Astrocyte (in vitro differentiated cells and primary cell): ENCODE results near the gene BORCS6.

Source experiments
- EZH2 ChIP-seq: IDR thresholded peaks from 2 replicates; pipeline ENCODE4 v1.6.1; 2012; ENCODE audit warnings: mild to moderate bottlenecking, low read length, inconsistent platforms; ENCODE audit not compliant: insufficient read depth
- TF ChIP-seq, protein P1 (sequence below): IDR thresholded peaks from 2 replicates; pipeline ENCODE4 v1.5.1; 2011; ENCODE audit warnings: low read depth, mild to moderate bottlenecking, inconsistent platforms, low read length, moderate library complexity; ENCODE audit not compliant: insufficient read depth

DNA sequence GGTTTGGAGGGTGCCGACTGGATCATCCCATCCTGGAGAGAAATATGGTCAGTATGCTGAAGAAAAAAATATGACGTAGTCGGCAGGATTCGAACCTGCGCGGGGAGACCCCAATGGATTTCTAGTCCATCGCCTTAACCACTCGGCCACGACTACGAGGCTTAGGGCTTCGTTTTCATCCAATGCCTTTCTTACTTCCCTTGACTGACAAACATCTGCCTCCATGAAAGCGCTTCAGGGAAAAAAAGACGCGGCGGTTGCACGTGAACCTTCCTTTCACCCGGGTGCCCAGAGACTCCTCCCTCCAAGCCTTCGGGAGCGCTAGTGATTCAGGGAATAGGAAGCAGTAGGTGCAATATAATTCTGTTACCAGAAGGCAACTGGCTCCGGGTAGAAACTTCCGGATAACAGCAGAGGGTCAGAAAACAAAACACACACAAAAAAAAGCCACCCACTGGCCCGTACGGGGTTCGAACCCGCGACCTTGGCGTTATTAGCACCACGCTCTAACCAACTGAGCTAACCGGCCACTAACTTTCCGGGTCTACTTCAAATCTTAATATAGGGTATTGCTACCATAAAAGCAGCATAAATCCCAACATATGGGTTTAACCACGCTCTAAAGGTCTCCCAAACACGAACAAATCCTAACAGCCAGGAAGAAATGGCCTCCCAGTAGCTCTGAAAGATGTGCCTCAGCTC is 36.7 kb upstream of the BORCS6 start:
- TF ChIP-seq, protein P1, sequence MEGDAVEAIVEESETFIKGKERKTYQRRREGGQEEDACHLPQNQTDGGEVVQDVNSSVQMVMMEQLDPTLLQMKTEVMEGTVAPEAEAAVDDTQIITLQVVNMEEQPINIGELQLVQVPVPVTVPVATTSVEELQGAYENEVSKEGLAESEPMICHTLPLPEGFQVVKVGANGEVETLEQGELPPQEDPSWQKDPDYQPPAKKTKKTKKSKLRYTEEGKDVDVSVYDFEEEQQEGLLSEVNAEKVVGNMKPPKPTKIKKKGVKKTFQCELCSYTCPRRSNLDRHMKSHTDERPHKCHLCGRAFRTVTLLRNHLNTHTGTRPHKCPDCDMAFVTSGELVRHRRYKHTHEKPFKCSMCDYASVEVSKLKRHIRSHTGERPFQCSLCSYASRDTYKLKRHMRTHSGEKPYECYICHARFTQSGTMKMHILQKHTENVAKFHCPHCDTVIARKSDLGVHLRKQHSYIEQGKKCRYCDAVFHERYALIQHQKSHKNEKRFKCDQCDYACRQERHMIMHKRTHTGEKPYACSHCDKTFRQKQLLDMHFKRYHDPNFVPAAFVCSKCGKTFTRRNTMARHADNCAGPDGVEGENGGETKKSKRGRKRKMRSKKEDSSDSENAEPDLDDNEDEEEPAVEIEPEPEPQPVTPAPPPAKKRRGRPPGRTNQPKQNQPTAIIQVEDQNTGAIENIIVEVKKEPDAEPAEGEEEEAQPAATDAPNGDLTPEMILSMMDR: no peak
- no peak for TF ChIP-seq EZH2
